CD4-positive, alpha-beta memory T cell (primary cell): ENCODE data around the gene MPND. TPM values are rescaled to one million over a fixed set of nuclear protein-coding genes. Genes with fewer than 3 reads are reported as not detected.

Experiments
- CTCF ChIA-PET: fragments of 350-600 bp; sonication (Branson Sonifier 250); formaldehyde crosslinking; loops from one replicate; lab custom pipeline; 2021; ENCODE audit warnings: inconsistent platforms; ENCODE audit not compliant: partially characterized antibody; lab: Charles Lee
- POLR2A ChIA-PET: fragments of 350-600 bp; sonication (Branson Sonifier 250); formaldehyde crosslinking; loops from one replicate; lab custom pipeline; 2021; ENCODE audit not compliant: partially characterized antibody; lab: Charles Lee
- DNase-seq, 5 donors: peaks; one replicate each; pipeline versions ENCODE4 v3.0.0 to v3.0.0-alpha.2; 2020 to 2022; ENCODE audit warnings: mixed read lengths in 1 of 5
- H3K27ac ChIP-seq: one replicate; pipeline ENCODE4 v1.7.0; 2013; ENCODE audit warnings: low read depth, low read length
- H3K27me3 ChIP-seq: 2 replicates; pipeline ENCODE4 v1.7.0; 2013; ENCODE audit warnings: mild to moderate bottlenecking, low read length, moderate library complexity; ENCODE audit not compliant: insufficient read depth
- H3K36me3 ChIP-seq: 2 replicates; pipeline ENCODE4 v1.7.0; 2013; ENCODE audit warnings: mild to moderate bottlenecking, low read length, moderate library complexity; ENCODE audit not compliant: insufficient read depth
- H3K4me1 ChIP-seq: 2 replicates; pipeline ENCODE4 v1.7.0; 2013; ENCODE audit warnings: mild to moderate bottlenecking, low read length, moderate library complexity; ENCODE audit not compliant: insufficient read depth
- H3K4me3 ChIP-seq, 2 donors: one replicate each; pipeline ENCODE4 v1.7.0; 2013; ENCODE audit warnings: low read length in 2 of 2, mild to moderate bottlenecking in 1 of 2
- H3K9me3 ChIP-seq, 2 donors: one replicate each; pipeline ENCODE4 v1.7.0; 2013; ENCODE audit warnings: low read length in 2 of 2, control low read depth in 1 of 2; ENCODE audit not compliant: control insufficient read depth in 1 of 2
- H3K27ac Mint-ChIP-seq, 7 donors: one replicate each; pipeline ENCODE4 v1.8.0; 2020 to 2021; ENCODE audit warnings: mixed read lengths in 7 of 7, mild to moderate bottlenecking in 6 of 7, inconsistent platforms in 3 of 7, moderate library complexity in 3 of 7
- H3K27me3 Mint-ChIP-seq, 2 donors: one replicate each; pipeline ENCODE4 v1.8.0; 2020 to 2021; ENCODE audit warnings: mixed read lengths in 2 of 2
- H3K36me3 Mint-ChIP-seq, 2 donors: one replicate each; pipeline ENCODE4 v1.8.0; 2020 to 2021; ENCODE audit warnings: mixed read lengths in 2 of 2, inconsistent platforms in 1 of 2, mild to moderate bottlenecking in 1 of 2
- H3K4me1 Mint-ChIP-seq, 4 donors: one replicate each; pipeline ENCODE4 v1.8.0; 2020 to 2021; ENCODE audit warnings: mixed read lengths in 4 of 4, mild to moderate bottlenecking in 1 of 4
- H3K4me3 Mint-ChIP-seq, 8 donors: one replicate each; pipeline ENCODE4 v1.8.0; 2020 to 2021; ENCODE audit warnings: mixed read lengths in 8 of 8, mild to moderate bottlenecking in 7 of 8, moderate library complexity in 6 of 8, inconsistent platforms in 3 of 8
- H3K9me3 Mint-ChIP-seq, 8 donors: one replicate each; pipeline ENCODE4 v1.8.0; 2020 to 2021; ENCODE audit warnings: mixed read lengths in 8 of 8, mild to moderate bottlenecking in 5 of 8, inconsistent platforms in 3 of 8, moderate library complexity in 1 of 8
- intact Hi-C: fragments of 100-400 bp; cut with micrococcal nuclease; formaldehyde crosslinking; loops from one replicate; pipeline ENCODE4 v1.15.1; 2023
- polyA plus RNA-seq, 2 donors: library from polyadenylated mRNA; unstranded; fragments of 300-500 nt; fragmentation: Illumina TruSeq; gene quantifications; one replicate each; pipeline ENCODE4 v1.2.3, GENCODE V29; 2021
- total RNA-seq, 2 experiments: library from RNA; stranded (reverse); gene quantifications; one replicate each; pipeline ENCODE4 v1.2.3, GENCODE V29; 2021

Gene MPND
- total and polyA plus RNA-seq, 4 experiments from 2014 or later = 3.5 to 27.0 (median 16.9) TPM

GRCh38 chr19:4338441-4339355, 4.7 kb upstream of the MPND start, which contains the start of gene STAP2:
TSS of gene STAP2 (minus strand) at chr19:4338827. CDS start at chr19:4338753, 74 bp downstream.
- CTCF ChIA-PET = interaction anchor here (2.2 to 4.5 kb wide), 2 partner anchors 14 to 72 kb away, joined by 9 to 18 read pairs; no protein-coding TSS in a partner anchor
- Histone ChIP-seq H3K36me3 (no peaks in the 10 kb centered on the region), H3K4me3 (peak within 1 kb of the TSS; percentile 52 to 66), H3K27me3 (no peaks in the 10 kb centered on the region), H3K9me3 (no peaks in the 10 kb centered on the region), H3K4me1 (peaks cover 19% of the 10 kb centered on the region), H3K27ac (peak within 1 kb of the TSS; percentile 42)
- Mint-ChIP-seq H3K27ac (peak within 1 kb of the TSS; percentile 42 to 95 (median 82)), H3K4me3 (peak within 1 kb of the TSS; percentile 82 to 98 (median 86)), H3K4me1 (peaks cover 16 to 34% (median 24%) of the 10 kb centered on the region in 4 donors), H3K27me3 (no peaks in the 10 kb centered on the region), H3K36me3 (peaks cover 0 to 8% of the 10 kb centered on the region in 2 donors), H3K9me3 (peaks cover 0 to 3% (median 0%) of the 10 kb centered on the region in 8 donors)
- DNase-seq = no peak
- intact Hi-C loops = no loop called here
- POLR2A ChIA-PET = interaction anchor here (1.4 kb wide), 1 partner anchor 62 kb away, joined by 3 read pairs; the partner anchor contains the start of gene SH3GL1

GRCh38 chr19:4342314-4342614, 1.1 kb upstream of the MPND start:
- no peaks in the 10 kb centered on the region for H3K9me3 Mint-ChIP-seq
- peak overlapping the region; percentile 81 to 93 (median 91) for H3K4me3 Mint-ChIP-seq
- no peaks in the 10 kb centered on the region for H3K27me3 Mint-ChIP-seq
- peaks cover 4 to 12% of the 10 kb centered on the region in 2 donors for H3K36me3 Mint-ChIP-seq
- Histone ChIP-seq H3K36me3 (no peaks in the 10 kb centered on the region), H3K27ac (peak overlapping the region; percentile 59), H3K4me3 (peak overlapping the region; percentile 68 to 98), H3K27me3 (no peaks in the 10 kb centered on the region), H3K9me3 (no peaks in the 10 kb centered on the region), H3K4me1 (peaks cover 28% of the 10 kb centered on the region)
- peaks cover 17 to 44% (median 30%) of the 10 kb centered on the region in 4 donors for H3K4me1 Mint-ChIP-seq
- ChIA-PET POLR2A (interaction anchor here (0.8 to 4.5 kb wide), 16 partner anchors 8 to 580 kb away, joined by 3 to 42 read pairs (median 7); partner anchors contain the start of genes CHAF1A, EEF2, HDGFL2 and MRPL54), CTCF (interaction anchor here (1.1 to 3.5 kb wide), 4 partner anchors 10 to 60 kb away, joined by 3 to 36 read pairs (median 10); partner anchors contain the start of gene CHAF1A)
- H3K27ac Mint-ChIP-seq = peak overlapping the region; percentile 88 to 97 (median 95)
- no peak for DNase-seq
- intact Hi-C loops = loop anchor here (1.0 to 5.0 kb wide), 4 partner anchors 27 to 160 kb away; partner anchors contain the start of genes ANKRD24, FSD1, SIRT6 and TMIGD2

GRCh38 chr19:4342615-4343369, 570 bp upstream of the MPND start:
- CTCF ChIA-PET = interaction anchor here (0.7 to 3.5 kb wide), 6 partner anchors 10 to 96 kb away, joined by 3 to 36 read pairs (median 6); partner anchors contain the start of genes CHAF1A and YJU2
- Mint-ChIP-seq H3K36me3 (peaks cover 4 to 16% of the 10 kb centered on the region in 2 donors), H3K4me1 (peaks cover 17 to 42% (median 28%) of the 10 kb centered on the region in 4 donors), H3K4me3 (peak overlapping the region; percentile 81 to 93 (median 91)), H3K27me3 (no peaks in the 10 kb centered on the region), H3K9me3 (no peaks in the 10 kb centered on the region), H3K27ac (peak overlapping the region; percentile 88 to 97 (median 95))
- no peaks in the 10 kb centered on the region for H3K27me3 ChIP-seq
- peak overlapping the region; percentile 79 for H3K27ac ChIP-seq
- intact Hi-C loops = loop anchor here (1.0 to 5.0 kb wide), 7 partner anchors 14 to 160 kb away; partner anchors contain the start of genes ANKRD24, FSD1, SH3GL1 and SIRT6
- no peaks in the 10 kb centered on the region for H3K9me3 ChIP-seq
- H3K4me3 ChIP-seq = peak overlapping the region; percentile 91 to 98
- POLR2A ChIA-PET = interaction anchor here (0.5 to 4.5 kb wide), 26 partner anchors 9 to 716 kb away, joined by 3 to 42 read pairs (median 4); partner anchors contain the start of genes CHAF1A, EEF2, HDGFL2 and MRPL54
- peak; percentile 94 to 98 (median 97) for DNase-seq
- no peaks in the 10 kb centered on the region for H3K36me3 ChIP-seq
- peaks cover 28% of the 10 kb centered on the region for H3K4me1 ChIP-seq

GRCh38 chr19:4345342-4346019, 2.1 kb downstream of the MPND start:
- H3K9me3 Mint-ChIP-seq = no peaks in the 10 kb centered on the region
- H3K4me1 ChIP-seq = peaks cover 15% of the 10 kb centered on the region
- CTCF ChIA-PET = interaction anchor here (0.7 kb wide), 1 partner anchor 75 kb away, joined by 5 read pairs; no protein-coding TSS in a partner anchor
- intact Hi-C loops = no loop called here
- H3K36me3 Mint-ChIP-seq = peaks cover 4 to 16% of the 10 kb centered on the region in 2 donors
- H3K27ac ChIP-seq = no peak overlapping the region
- H3K4me1 Mint-ChIP-seq = peaks cover 6 to 25% (median 15%) of the 10 kb centered on the region in 4 donors
- peak overlapping the region; percentile 35 to 82 (median 62) for H3K4me3 Mint-ChIP-seq
- peak overlapping the region in 3 of 7 donors; percentile 27 to 42 (median 38) for H3K27ac Mint-ChIP-seq
- H3K27me3 Mint-ChIP-seq = no peaks in the 10 kb centered on the region
- DNase-seq = no peak
- no peaks in the 10 kb centered on the region for H3K9me3 ChIP-seq
- no peaks in the 10 kb centered on the region for H3K36me3 ChIP-seq
- H3K4me3 ChIP-seq = no peak overlapping the region
- POLR2A ChIA-PET = no interaction called here
- H3K27me3 ChIP-seq = no peaks in the 10 kb centered on the region

GRCh38 chr19:4346020-4346383, 2.6 kb downstream of the MPND start:
- peaks cover 6 to 25% (median 15%) of the 10 kb centered on the region in 4 donors for H3K4me1 Mint-ChIP-seq
- CTCF ChIA-PET = no interaction called here
- H3K4me1 ChIP-seq = peaks cover 15% of the 10 kb centered on the region

GRCh38 chr19:4347521-4347920, 4.2 kb downstream of the MPND start:
- no peak overlapping the region for H3K4me3 Mint-ChIP-seq
- intact Hi-C loops = no loop called here
- H3K9me3 ChIP-seq = no peaks in the 10 kb centered on the region
- peaks cover 4 to 16% of the 10 kb centered on the region in 2 donors for H3K36me3 Mint-ChIP-seq
- H3K9me3 Mint-ChIP-seq = no peaks in the 10 kb centered on the region
- no peaks in the 10 kb centered on the region for H3K27me3 ChIP-seq
- H3K4me1 Mint-ChIP-seq = peaks cover 6 to 19% (median 10%) of the 10 kb centered on the region in 4 donors
- H3K27me3 Mint-ChIP-seq = no peaks in the 10 kb centered on the region
- no peaks in the 10 kb centered on the region for H3K36me3 ChIP-seq
- DNase-seq = no peak
- H3K4me3 ChIP-seq = no peak overlapping the region
- CTCF ChIA-PET = no interaction called here
- H3K4me1 ChIP-seq = peaks cover 8% of the 10 kb centered on the region
- H3K27ac ChIP-seq = no peak overlapping the region
- H3K27ac Mint-ChIP-seq = no peak overlapping the region
- POLR2A ChIA-PET = no interaction called here

More at GRCh38 chr19:4346020-4346383, 2.6 kb downstream of the MPND start:
- Histone ChIP-seq H3K27ac (no peak overlapping the region), H3K27me3 (no peaks in the 10 kb centered on the region), H3K9me3 (no peaks in the 10 kb centered on the region), H3K36me3 (no peaks in the 10 kb centered on the region), H3K4me3 (no peak overlapping the region)
- H3K36me3 Mint-ChIP-seq = peaks cover 4 to 16% of the 10 kb centered on the region in 2 donors
- peak overlapping the region in 3 of 8 donors; percentile 32 to 50 (median 35) for H3K4me3 Mint-ChIP-seq
- no peaks in the 10 kb centered on the region for H3K27me3 Mint-ChIP-seq
- H3K9me3 Mint-ChIP-seq = no peaks in the 10 kb centered on the region
- H3K27ac Mint-ChIP-seq = peak overlapping the region in 2 of 7 donors; percentile 42 to 49
- POLR2A ChIA-PET = no interaction called here
- intact Hi-C loops = no loop called here
- DNase-seq = no peak
